ENCODE results near the gene KIAA1210. TPM values are rescaled to one million over a fixed set of nuclear protein-coding genes. Genes with fewer than 3 reads are reported as not detected.

KIAA1210 gene
- total and polyA plus RNA-seq, 2 of the 13 experiments (the other 11 are each of a cell fraction or from before 2014, with no cell fraction given) = not detected

- in situ Hi-C loops (cut with HindIII; ENCODE audit: extremely low pct_ligation_motif_present, low pct_unique_long_range_greater_than_20kb) = no loop called here
- intact Hi-C loops (cut with micrococcal nuclease; ENCODE audit: unreplicated experiment) = no loop called here
Observed at GRCh38 chrX:119132961-119133360, 5.3 kb upstream of the KIAA1210 start.

More at GRCh38 chrX:119132961-119133360, 5.3 kb upstream of the KIAA1210 start:
- FAIRE-seq (no peak), DNase-seq (ENCODE audit: low spot score) (no peak), ATAC-seq (no peak)
- BruUV-seq (replicated peaks) = no TSS peak
- Histone ChIP-seq H2AFZ (ENCODE audit: low read length) (no peak overlapping the region), H3K4me1 (ENCODE audit: insufficient read depth, low read length) (no peaks in the 10 kb centered on the region), H3K4me2 (ENCODE audit: low read depth, low read length) (no peak overlapping the region), H4K20me1 (ENCODE audit: insufficient read depth, low read length) (no peaks in the 10 kb centered on the region), H3K9ac (ENCODE audit: insufficient read depth, low read depth, low read length) (no peak overlapping the region), H3K79me2 (ENCODE audit: insufficient read depth, low read length) (no peaks in the 10 kb centered on the region), H3K9me3 (ENCODE audit: low read length) (no peaks in the 10 kb centered on the region), H3K27ac (ENCODE audit: extremely low read length, insufficient read depth, low read length) (no peak overlapping the region), H3K4me3 (replicated peaks in 1 of 3; ENCODE audit: insufficient read depth in 1 of 3, low read depth in 2 of 3, low read length in 3 of 3) (no peak overlapping the region), H3K27me3 (ENCODE audit: control insufficient read depth in 1 of 2, insufficient read depth in 2 of 2, low read length in 2 of 2) (no peaks in the 10 kb centered on the region), H3K36me3 (replicated peaks in 1 of 2; ENCODE audit: control insufficient read depth in 1 of 2, insufficient read depth in 2 of 2, low read length in 2 of 2) (no peaks in the 10 kb centered on the region)
- WGBS (ENCODE audit: low lambda C conversion rate) = 89% methylated on average over 3 of the region's 5 CpGs
- POLR2A ChIA-PET = no interaction called here
- CTCF ChIA-PET (ENCODE audit: low intra/inter-chr PET ratio, low total read pairs) = no interaction called here
- TF ChIP-seq SRSF1 (optimal IDR thresholded peaks at IDR 0.05; ENCODE audit: low read depth, low read length) = no peak
- TF ChIP-seq ZMAT3 (CRISPR knock-in tag; conservative IDR thresholded peaks at IDR 0.05) = no peak
- TF ChIP-seq NR3C1 (CRISPR knock-in tag; IDR thresholded peaks at IDR 0.05) = no peak
- no peak for TF ChIP-seq THAP9 (CRISPR knock-in tag; IDR thresholded peaks at IDR 0.05; ENCODE audit: borderline replicate concordance)
- TF ChIP-seq ZNF839 (CRISPR knock-in tag; IDR thresholded peaks at IDR 0.05; ENCODE audit: borderline replicate concordance) = no peak
- TF ChIP-seq ARID2 (CRISPR knock-in tag; IDR thresholded peaks at IDR 0.05; ENCODE audit: borderline replicate concordance) = no peak
- TF ChIP-seq KLF12 (CRISPR knock-in tag; IDR thresholded peaks at IDR 0.05; ENCODE audit: borderline replicate concordance) = no peak
- TF ChIP-seq ZNF589 (CRISPR knock-in tag; conservative IDR thresholded peaks at IDR 0.05) = no peak
- TF ChIP-seq ETS1 (CRISPR knock-in tag; IDR thresholded peaks at IDR 0.05) = no peak
- TF ChIP-seq ZNF749 (CRISPR knock-in tag; IDR thresholded peaks at IDR 0.05; ENCODE audit: borderline replicate concordance) = no peak
- no peak for TF ChIP-seq ZNF230 (CRISPR knock-in tag; IDR thresholded peaks at IDR 0.05)
- TF ChIP-seq EED (CRISPR knock-in tag; IDR thresholded peaks at IDR 0.05) = no peak
- TF ChIP-seq ATAD3A (CRISPR knock-in tag; IDR thresholded peaks at IDR 0.05) = no peak
- no peak for TF ChIP-seq U2AF2 (IDR thresholded peaks at IDR 0.05; ENCODE audit: low read depth, low read length)
- TF ChIP-seq GPN1 (CRISPR knock-in tag; IDR thresholded peaks at IDR 0.05; ENCODE audit: borderline replicate concordance) = no peak
- no peak for TF ChIP-seq ZNF333 (CRISPR knock-in tag; IDR thresholded peaks at IDR 0.05; ENCODE audit: borderline replicate concordance)
- TF ChIP-seq PBX2 (CRISPR knock-in tag; IDR thresholded peaks at IDR 0.05) = no peak
